Fibroblast of mammary gland (primary cell): ENCODE results near the gene GSDMA.
A peak's percentile ranks its signal among the peaks of the same experiment; 100 is the strongest.

Experiments
- DNase-seq: peaks from one replicate; pipeline ENCODE4 v3.0.0-alpha.2; 2010; ENCODE audit warnings: low read depth
- H3K4me3 ChIP-seq: 2 replicates; pipeline ENCODE4 v1.5.1; 2011; ENCODE audit warnings: low read depth, mild to moderate bottlenecking, low read length, moderate library complexity; ENCODE audit not compliant: control insufficient read depth
- TF ChIP-seq, protein P1 (sequence below): conservative IDR thresholded peaks from 2 replicates; pipeline ENCODE4 v1.5.1; 2011; ENCODE audit warnings: low read depth, low read length, inconsistent platforms; ENCODE audit not compliant: control insufficient read depth, insufficient read depth

Gene GSDMA

GRCh38 chr17:40021451-40021971 is 58.7 kb downstream of the GSDMA start:
- peak; percentile 95 for DNase-seq
- H3K4me3 ChIP-seq, result no peak overlapping the region
- TF ChIP-seq, protein P1, sequence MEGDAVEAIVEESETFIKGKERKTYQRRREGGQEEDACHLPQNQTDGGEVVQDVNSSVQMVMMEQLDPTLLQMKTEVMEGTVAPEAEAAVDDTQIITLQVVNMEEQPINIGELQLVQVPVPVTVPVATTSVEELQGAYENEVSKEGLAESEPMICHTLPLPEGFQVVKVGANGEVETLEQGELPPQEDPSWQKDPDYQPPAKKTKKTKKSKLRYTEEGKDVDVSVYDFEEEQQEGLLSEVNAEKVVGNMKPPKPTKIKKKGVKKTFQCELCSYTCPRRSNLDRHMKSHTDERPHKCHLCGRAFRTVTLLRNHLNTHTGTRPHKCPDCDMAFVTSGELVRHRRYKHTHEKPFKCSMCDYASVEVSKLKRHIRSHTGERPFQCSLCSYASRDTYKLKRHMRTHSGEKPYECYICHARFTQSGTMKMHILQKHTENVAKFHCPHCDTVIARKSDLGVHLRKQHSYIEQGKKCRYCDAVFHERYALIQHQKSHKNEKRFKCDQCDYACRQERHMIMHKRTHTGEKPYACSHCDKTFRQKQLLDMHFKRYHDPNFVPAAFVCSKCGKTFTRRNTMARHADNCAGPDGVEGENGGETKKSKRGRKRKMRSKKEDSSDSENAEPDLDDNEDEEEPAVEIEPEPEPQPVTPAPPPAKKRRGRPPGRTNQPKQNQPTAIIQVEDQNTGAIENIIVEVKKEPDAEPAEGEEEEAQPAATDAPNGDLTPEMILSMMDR, result no peak

GRCh38 chr17:40022497-40022896 is 59.7 kb downstream of the GSDMA start:
- no peak overlapping the region for H3K4me3 ChIP-seq
- no peak for DNase-seq
- TF ChIP-seq, protein P1, result no peak

DNA sequence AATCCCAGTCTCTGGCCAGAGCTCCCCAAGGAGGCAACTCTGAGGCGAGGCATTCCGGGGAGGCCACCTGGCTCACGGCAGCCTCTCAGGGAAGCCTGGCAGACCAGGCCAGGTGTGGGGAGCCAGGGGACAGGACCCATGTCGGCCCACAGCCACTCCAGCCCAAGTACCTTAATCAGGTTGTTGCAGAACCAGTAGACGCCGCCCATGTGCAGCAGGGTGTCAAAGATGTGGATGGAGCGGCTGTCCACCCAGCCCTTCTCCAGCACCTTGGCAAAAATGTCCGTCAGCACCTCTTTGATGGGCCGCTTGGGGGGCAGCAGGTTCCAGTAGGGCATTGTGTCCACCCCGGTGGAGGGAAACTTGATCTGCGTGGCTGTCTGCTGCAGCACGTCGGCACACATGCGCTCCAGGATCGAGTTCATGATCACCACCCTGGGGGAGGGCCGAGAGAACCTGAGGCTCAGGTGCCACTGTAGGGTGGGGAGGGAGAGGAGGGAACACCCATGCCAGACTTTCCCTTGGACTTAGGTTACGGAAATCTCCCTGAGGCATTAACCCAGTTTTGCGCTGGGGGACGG is 60.2 kb downstream of the GSDMA start:
- no peak overlapping the region for H3K4me3 ChIP-seq
- no peak for DNase-seq
- TF ChIP-seq, protein P1, result no peak

- H3K4me3 ChIP-seq, result no peak overlapping the region
- DNase-seq, result peak; percentile 62
- TF ChIP-seq, protein P1, result no peak
These were observed 60.9 kb downstream of the GSDMA start for GRCh38 chr17:40023590-40024292.

GRCh38 chr17:40024901-40025300 is 62.1 kb downstream of the GSDMA start:
- H3K4me3 ChIP-seq, result no peak overlapping the region
- TF ChIP-seq, protein P1, result no peak
- peak; percentile 87 for DNase-seq

DNA sequence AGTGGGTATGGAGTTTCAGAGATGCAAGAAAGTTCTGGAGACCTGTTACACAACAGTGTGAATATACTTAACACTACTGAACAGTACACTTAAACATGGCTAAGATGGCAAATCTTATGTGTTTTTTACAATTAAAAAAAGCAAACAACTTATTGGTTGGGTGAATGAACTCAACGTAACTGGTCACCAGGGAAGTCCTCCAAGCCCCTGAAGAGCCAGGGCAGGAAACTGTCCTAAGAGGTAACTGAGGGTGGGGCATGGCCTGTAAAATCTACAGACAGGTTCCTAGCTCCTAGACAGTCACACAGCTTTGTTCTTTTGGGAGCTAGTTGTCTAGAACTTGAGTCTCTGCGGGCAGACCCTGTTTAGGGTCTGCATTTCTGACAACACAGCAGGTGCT is 62.8 kb downstream of the GSDMA start:
- H3K4me3 ChIP-seq, result no peak overlapping the region
- DNase-seq, result no peak
- TF ChIP-seq, protein P1, result no peak
